Measurements from ENCODE around the gene ZMAT2. TPM values are rescaled to one million over a fixed set of nuclear protein-coding genes. Genes with fewer than 3 reads are reported as not detected.

Gene ZMAT2
- total and polyA plus RNA-seq, 2 of the 8 experiments (the other 6 are each of a cell fraction or from before 2014, with no cell fraction given): 56.8 to 65.9 TPM

DNA sequence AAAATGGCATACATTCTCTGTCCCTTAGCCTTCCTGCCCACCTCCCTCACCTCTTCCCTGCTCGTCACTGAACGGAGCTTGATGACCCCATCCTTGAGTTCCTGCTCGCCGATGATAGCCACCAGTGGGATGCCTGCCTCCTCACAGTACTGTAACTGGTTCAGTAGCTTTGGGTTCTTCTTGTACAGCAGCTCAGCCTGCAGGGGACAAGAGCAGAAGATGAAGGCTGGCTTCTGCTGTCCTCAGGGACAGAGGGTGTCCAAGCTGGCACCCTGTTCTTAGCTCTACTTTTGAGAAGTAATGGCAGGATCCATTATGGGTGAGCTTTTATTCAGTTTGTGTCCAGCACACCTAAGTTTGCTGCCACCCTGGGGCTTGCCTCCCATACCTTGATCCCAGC, 25.6 kb upstream of the ZMAT2 start (continued):
- TF ChIP-seq CHD1 (IDR thresholded peaks at IDR 0.05; ENCODE audit: low read depth, low read length) (no peak), CEBPB (IDR thresholded peaks at IDR 0.05; ENCODE audit: low read depth, low read length) (no peak), MAFK (IDR thresholded peaks at IDR 0.05; ENCODE audit: low read depth, low read length) (no peak), EGR1 (IDR thresholded peaks at IDR 0.05; ENCODE audit: borderline replicate concordance, low read depth, low read length) (no peak)
